Lower leg skin (tissue), 3 donors: ENCODE results near the gene PCDHGB1.

Source experiments
- POLR2A ChIP-seq, 2 donors: fragments of 450-650 bp; IDR thresholded peaks; one replicate each; pipeline ENCODE4 v1.6.1; 2016 to 2017; ENCODE audit warnings: antibody characterized with exemption in 2 of 2, mild to moderate bottlenecking in 1 of 2, moderate library complexity in 1 of 2
- TF ChIP-seq, protein P1 (sequence below), 3 donors: fragments of 450-650 bp; IDR thresholded peaks; one replicate each; pipeline ENCODE4 v1.5.1; 2016; ENCODE audit warnings: antibody characterized with exemption in 3 of 3, mild to moderate bottlenecking in 3 of 3, moderate library complexity in 2 of 3

DNA sequence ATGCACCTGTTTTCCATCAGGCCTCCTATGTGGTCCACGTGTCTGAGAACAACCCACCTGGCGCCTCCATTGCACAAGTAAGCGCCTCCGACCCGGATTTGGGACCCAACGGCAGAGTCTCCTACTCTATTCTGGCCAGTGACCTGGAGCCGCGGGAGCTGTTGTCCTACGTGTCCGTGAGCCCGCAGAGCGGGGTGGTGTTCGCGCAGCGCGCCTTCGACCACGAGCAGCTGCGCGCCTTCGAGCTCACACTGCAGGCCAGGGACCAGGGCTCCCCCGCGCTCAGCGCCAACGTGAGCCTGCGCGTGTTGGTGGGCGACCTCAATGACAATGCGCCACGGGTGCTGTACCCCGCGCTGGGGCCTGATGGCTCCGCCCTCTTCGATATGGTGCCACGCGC, 1.7 kb downstream of the PCDHGB1 start:
- TF ChIP-seq, protein P1, sequence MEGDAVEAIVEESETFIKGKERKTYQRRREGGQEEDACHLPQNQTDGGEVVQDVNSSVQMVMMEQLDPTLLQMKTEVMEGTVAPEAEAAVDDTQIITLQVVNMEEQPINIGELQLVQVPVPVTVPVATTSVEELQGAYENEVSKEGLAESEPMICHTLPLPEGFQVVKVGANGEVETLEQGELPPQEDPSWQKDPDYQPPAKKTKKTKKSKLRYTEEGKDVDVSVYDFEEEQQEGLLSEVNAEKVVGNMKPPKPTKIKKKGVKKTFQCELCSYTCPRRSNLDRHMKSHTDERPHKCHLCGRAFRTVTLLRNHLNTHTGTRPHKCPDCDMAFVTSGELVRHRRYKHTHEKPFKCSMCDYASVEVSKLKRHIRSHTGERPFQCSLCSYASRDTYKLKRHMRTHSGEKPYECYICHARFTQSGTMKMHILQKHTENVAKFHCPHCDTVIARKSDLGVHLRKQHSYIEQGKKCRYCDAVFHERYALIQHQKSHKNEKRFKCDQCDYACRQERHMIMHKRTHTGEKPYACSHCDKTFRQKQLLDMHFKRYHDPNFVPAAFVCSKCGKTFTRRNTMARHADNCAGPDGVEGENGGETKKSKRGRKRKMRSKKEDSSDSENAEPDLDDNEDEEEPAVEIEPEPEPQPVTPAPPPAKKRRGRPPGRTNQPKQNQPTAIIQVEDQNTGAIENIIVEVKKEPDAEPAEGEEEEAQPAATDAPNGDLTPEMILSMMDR (IDR thresholded peaks at IDR 0.05) = no peak
- TF ChIP-seq POLR2A (IDR thresholded peaks at IDR 0.05) = no peak
